Measurements from ENCODE around the gene RNF212.
"Not testable (repeated sequence)": the region's sequence is repeated elsewhere in the genome, so short reads cannot be mapped to it uniquely, and the experiment has no call there.

RNF212 gene

DNA sequence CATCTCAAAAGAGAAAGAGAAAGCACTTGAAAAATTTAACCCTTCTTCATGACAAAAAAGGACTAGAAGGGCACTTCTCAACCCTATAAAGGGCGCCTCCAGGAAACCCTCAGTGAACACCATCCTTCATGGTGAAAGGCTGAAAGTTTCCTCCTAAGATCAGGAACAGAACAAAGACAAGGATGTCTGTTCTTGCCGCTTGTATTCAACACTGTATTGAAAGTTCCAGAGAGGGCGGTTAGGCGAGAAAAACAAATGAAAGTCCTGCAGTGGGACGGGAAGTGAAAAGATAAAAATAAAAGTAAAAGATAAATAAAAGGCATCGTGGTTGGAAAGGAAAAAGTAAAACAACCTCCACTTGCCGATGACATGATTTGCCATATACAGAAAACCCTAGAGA is 50.9 kb downstream of the RNF212 start:
- no peak for DNase-seq

DNA sequence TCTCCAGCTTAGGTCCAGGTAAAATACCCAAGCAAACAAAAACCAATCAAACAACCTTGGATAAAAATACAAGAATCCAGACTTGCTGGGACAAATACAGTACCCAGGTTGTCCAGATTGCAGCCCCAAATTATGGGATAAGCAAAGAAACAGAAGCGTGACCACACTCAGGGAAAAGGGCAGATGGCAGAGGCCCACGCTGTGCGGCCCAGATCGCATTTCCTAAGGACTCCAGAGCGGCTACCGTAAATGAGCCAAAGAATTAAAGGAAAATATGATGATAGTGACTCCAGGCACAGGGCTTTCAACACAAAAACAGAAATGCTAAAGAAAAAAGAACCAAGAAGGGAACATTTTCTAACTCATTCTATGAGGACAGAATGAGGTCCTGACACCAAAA is 51.6 kb downstream of the RNF212 start:
- no peak for DNase-seq

GRCh38 chr4:1061056-1061700 is 52.2 kb downstream of the RNF212 start:
- no peak for DNase-seq

DNA sequence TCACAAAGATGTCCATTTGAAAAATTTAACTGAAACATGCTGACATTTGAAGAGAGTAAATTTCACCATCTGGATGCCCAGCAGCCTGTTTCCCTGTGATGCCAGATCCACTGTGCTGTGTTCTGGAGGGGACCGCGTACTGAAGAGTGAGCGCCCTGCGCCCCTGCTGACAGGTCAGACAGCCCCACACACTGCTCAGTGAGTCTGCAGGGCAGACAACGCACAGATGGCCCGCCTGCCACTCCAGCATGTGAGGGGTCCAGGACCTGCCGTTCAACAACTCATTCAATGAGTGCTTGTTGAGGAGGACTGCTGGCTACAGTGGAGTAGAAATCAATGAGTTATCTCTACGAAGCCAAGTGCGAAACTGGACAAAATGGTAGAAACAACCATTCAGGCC is 52.7 kb downstream of the RNF212 start:
- DNase-seq, result no peak

DNA sequence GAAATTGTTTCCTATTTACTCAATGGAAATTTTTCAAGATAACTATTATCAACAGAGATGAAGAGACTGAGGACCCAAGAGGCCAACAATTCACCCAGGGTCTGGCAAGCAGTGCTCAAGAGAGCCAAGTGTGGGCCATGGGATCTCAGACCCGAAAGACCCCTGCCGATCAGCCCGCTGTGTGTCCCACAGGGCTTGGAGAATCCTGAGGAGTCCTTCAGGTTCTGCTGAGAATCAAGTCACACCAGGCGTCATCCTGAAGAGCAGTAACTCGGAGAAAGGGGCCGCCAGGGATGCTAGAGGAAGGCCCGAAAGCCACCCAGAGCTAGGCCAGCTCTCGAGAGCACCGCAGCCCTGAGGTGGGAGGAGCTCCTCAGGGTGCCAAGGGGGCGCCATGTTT is 53.2 kb downstream of the RNF212 start:
- no peak for DNase-seq

DNA sequence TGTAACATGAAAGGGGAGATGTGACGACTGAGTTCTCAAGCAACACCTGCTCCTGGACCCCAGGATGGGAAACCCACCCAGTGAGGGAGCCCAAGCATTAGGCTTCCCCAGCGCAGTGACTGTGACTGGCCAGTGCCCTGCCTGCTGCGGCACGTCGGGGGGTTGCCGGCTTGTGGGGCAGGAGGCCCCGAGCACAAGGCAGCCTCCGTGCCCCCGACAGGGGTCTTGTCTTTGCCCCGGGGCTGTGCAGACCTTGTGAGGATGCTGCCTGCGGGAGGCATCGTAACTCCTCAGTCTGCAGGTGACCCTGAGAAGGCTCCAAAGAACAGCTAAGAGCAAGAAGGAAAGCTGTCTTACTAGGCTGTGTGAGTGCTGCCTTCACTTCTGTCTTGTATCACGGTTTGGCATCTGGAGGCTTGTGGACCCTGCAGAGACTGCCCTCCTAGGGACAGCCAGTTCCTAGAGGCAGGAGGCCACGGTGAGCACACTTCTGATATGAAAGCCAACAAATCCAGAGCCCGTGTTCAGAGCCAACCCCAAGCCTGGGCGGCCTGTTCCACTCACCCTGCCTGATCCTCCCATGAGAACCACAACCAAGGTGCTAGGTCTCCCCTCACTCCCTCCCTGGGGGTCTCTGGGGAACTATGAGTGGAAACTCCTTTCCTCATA is 54.2 kb downstream of the RNF212 start:
- DNase-seq, result no peak

- no peak for DNase-seq
Observed at GRCh38 chr4:1058198-1058996, 55.0 kb downstream of the RNF212 start.

DNA sequence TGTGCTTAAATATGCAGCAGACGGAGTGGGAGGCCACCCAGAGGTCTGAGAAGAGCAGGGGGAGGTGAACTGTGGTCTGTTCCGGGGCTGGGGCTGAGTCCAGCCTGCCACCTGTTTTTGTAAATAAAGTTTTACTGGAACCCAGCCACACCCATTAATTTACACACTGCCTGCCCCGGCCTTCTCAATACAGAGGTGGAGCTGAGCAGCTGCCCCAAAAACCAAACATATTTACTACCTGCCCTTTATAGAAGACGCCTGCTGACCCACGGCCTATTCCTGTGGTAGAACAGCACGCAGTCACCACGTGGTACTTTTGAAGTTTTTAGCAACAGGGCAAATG is 56.0 kb downstream of the RNF212 start:
- DNase-seq, result no peak

GRCh38 chr4:1056671-1057402 is 56.5 kb downstream of the RNF212 start:
- no peak for DNase-seq

- no peak for DNase-seq
Observed at GRCh38 chr4:1055721-1056590, 57.4 kb downstream of the RNF212 start.

GRCh38 chr4:1055243-1055701 is 58.1 kb downstream of the RNF212 start:
- not testable (repeated sequence) for DNase-seq

- DNase-seq, result not testable (repeated sequence)
Observed at GRCh38 chr4:1054696-1055242, 58.6 kb downstream of the RNF212 start.

- not testable (repeated sequence) for DNase-seq
Observed at GRCh38 chr4:1053891-1054290, 59.5 kb downstream of the RNF212 start.

- DNase-seq, result no peak
Observed at GRCh38 chr4:1053080-1053661, 60.2 kb downstream of the RNF212 start.

DNA sequence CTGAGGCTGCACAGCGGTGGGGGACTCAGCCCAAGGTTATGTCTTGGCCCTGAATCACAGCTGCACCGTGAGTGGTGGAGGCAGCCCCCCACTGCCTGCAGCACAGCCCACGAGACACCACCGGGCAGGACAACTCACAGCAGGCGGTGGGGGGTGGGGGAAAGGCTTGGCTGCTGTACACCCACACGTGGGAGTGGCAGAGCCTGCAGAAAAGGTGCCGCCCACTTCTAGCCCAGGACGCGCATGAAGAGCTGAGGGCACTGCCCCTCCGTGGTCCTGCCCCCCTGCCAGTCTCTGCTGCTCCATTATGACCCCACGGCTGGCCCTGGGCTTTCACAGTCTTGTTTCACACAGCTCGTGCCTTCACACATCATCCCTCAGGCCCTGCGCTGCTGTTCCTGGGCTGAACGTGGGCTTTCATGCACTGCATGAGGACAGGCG is 61.1 kb downstream of the RNF212 start:
- no peak for DNase-seq

- no peak for DNase-seq
Observed at GRCh38 chr4:1051472-1051871, 61.9 kb downstream of the RNF212 start.

DNA sequence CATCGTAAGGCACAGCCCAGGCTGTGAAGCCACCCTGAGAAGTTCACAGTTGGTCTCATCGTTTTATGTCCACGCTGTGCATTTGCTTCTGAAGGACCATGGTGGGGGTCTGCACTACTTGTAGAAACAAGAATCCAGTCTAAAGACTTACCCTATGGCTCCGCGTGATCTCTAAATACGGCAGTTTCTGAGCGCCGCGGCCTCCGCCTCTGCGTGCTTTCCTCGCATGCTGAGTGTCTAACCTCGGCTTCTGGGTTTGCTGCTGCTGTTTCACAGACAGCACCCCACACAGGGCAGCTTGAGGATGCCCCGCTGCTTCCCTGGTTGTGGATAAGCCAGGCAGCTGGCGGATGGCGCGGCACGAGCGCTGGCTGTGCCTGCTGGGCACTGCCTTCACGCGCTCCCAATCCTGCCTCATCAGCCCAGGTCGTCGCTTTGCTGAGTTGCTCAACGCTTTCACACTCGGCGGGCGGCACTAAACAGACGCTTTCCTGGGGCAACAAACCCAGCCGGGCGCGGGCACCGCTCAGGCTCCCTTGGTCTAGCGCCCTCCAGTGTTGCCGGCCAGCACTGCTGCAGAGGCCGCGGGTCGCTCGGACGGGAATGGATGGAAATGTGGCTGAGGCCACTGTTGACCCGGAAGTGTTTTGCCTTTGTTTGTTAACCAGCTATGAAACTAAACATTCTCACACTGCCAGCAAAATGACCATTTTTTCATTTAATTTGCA is 62.7 kb downstream of the RNF212 start:
- no peak for DNase-seq

GRCh38 chr4:1049591-1049905 is 63.8 kb downstream of the RNF212 start:
- DNase-seq, result no peak

DNA sequence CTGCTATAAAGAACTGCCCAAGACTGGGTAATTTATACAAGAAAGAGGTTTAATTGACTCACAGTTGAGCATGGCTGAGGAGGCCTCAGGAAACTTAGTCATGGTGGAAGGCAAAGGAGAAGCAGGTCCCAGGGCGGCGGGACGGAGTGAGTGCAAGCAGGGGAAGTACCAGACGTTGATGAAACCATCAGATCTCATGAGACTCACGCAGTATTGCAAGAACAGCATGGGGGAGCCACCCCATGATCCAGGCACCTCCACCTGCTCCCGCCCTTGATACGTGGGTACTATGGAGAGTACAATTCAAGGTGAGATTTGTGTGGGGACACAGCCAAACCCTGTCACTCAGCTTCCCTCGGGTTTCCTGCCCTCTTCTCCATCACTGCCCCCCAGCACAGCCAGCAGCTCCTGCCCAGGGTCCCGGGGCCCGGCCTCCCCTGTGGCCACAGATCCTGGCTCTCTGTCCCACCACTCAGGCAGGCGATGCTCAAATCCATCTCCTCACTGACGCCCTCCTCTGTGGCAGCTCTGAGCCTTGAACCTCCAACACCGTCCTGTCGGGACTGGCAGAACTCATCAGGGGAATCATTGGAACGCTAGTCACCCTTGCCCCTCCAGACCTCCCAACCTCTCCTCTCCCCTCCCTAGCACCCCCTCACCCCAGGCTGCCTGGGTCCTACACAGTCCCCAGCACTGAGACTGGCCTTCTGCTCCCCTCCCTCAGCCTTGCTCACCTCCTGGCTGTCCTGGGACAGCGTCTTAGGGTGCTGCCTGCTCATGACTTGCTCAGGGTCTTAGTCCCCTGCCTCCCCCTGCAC is 64.4 kb downstream of the RNF212 start:
- no peak for DNase-seq
